Panc1 (cell line): ENCODE data around the gene TIRAP. TPM values are rescaled to one million over a fixed set of nuclear protein-coding genes. Genes with fewer than 3 reads are reported as not detected.

ENCODE experiments used
- ATAC-seq: fragments of 200-7000 bp; cut with Tn5 transposase; 2 replicates; pipeline ENCODE4 v1.9.1; 2020; ENCODE audit warnings: mild to moderate bottlenecking, moderate library complexity
- BruUV-seq: library from RNA; stranded (reverse); fragments of 400-500 nt; replicated peaks from 2 replicates; lab custom pipeline; 2021; lab: Mats Ljungman, UMichigan
- CTCF ChIA-PET: fragments of 300-600 bp; sonication (Branson Sonifier 250); formaldehyde crosslinking; loops from one replicate; lab custom pipeline; 2022; ENCODE audit warnings: antibody characterized with exemption; lab: Charles Lee
- POLR2A ChIA-PET: fragments of 300-600 bp; sonication (Branson Sonifier 250); formaldehyde crosslinking; loops from one replicate; lab custom pipeline; 2022; ENCODE audit warnings: antibody characterized with exemption; lab: Charles Lee
- DNase-seq: peaks from one replicate; pipeline ENCODE4 v3.0.0-alpha.2; 2010; ENCODE audit warnings: low read depth, low spot score
- H3K27ac ChIP-seq: 2 replicates; pipeline ENCODE4 v1.5.1; 2011; ENCODE audit warnings: mild to moderate bottlenecking, low read length, inconsistent platforms
- H3K27me3 ChIP-seq: fragments of 200-500 bp; sonication (Bioruptor generic); 2 replicates; pipeline ENCODE4 v1.6.0; 2014; ENCODE audit warnings: low read length, inconsistent platforms; ENCODE audit not compliant: control insufficient read depth, insufficient read depth
- H3K36me3 ChIP-seq: fragments of 200-500 bp; sonication (Bioruptor generic); 2 replicates; pipeline ENCODE4 v1.5.1; 2014; ENCODE audit warnings: inconsistent platforms, mild to moderate bottlenecking, low read length, moderate library complexity; ENCODE audit not compliant: control insufficient read depth, insufficient read depth
- H3K4me1 ChIP-seq: 2 replicates; pipeline ENCODE4 v1.5.1; 2011; ENCODE audit warnings: inconsistent platforms, mild to moderate bottlenecking, low read length, moderate library complexity; ENCODE audit not compliant: control insufficient read depth, insufficient read depth
- H3K4me3 ChIP-seq, 2 experiments: 2 replicates each; pipeline ENCODE4 v1.5.1; 2011 to 2012; ENCODE audit warnings: low read depth in 2 of 2, low read length in 2 of 2, mild to moderate bottlenecking in 2 of 2, inconsistent platforms in 1 of 2, moderate library complexity in 1 of 2
- H3K9me3 ChIP-seq: fragments of 200-500 bp; sonication (Bioruptor generic); 2 replicates; pipeline ENCODE4 v1.5.1; 2014; ENCODE audit warnings: low read depth, mild to moderate bottlenecking, inconsistent platforms, low read length, moderate library complexity; ENCODE audit not compliant: control insufficient read depth, insufficient read depth
- CTCF ChIP-seq: fragments of 450-650 bp; IDR thresholded peaks from 2 replicates; pipeline ENCODE4 v1.5.1; 2017; ENCODE audit warnings: mild to moderate bottlenecking
- POLR2AphosphoS5 ChIP-seq: IDR thresholded peaks from 2 replicates; pipeline ENCODE4 v1.6.1; 2012; ENCODE audit warnings: mild to moderate bottlenecking, low read depth, low read length, moderate library complexity
- REST ChIP-seq, 2 experiments: IDR thresholded peaks; 2 replicates each; pipeline ENCODE4 v1.6.1; 2011 to 2012; ENCODE audit warnings: low read depth in 2 of 2, control low read depth in 1 of 2, low read length in 1 of 2, mild to moderate bottlenecking in 1 of 2, moderate library complexity in 1 of 2; ENCODE audit not compliant: insufficient read depth in 1 of 2
- SIN3A ChIP-seq: IDR thresholded peaks from 2 replicates; pipeline ENCODE4 v1.6.1; 2012; ENCODE audit warnings: low read depth, mild to moderate bottlenecking, low read length, moderate library complexity, borderline replicate concordance; ENCODE audit not compliant: insufficient read depth
- TCF7L2 ChIP-seq: IDR thresholded peaks from 2 replicates; pipeline ENCODE4 v1.6.1; 2011; ENCODE audit warnings: mild to moderate bottlenecking, low read depth, low read length, inconsistent platforms
- in situ Hi-C: cut with HindIII; loops from 2 replicates; pipeline ENCODE4 v1.10.0; 2016; ENCODE audit warnings: low sequenced_read_pairs, low pct_unique_long_range_greater_than_20kb
- intact Hi-C: fragments of 100-400 bp; cut with micrococcal nuclease; formaldehyde crosslinking; loops from one replicate; pipeline ENCODE4 v1.10.0; 2022; ENCODE audit not compliant: unreplicated experiment
- total RNA-seq: library from RNA; stranded (reverse); gene quantifications from one replicate; pipeline ENCODE4 v1.2.1, GENCODE V29; 2021; ENCODE audit not compliant: unreplicated experiment

Gene TIRAP
- total RNA-seq, 1 experiment from 2014 or later: 19.3 TPM

- Histone ChIP-seq H3K4me3 (no peak overlapping the region), H3K27ac (no peak overlapping the region), H3K27me3 (no peaks in the 10 kb centered on the region), H3K36me3 (no peaks in the 10 kb centered on the region; the same call in 1 of the 2 replicates), H3K4me1 (no peaks in the 10 kb centered on the region), H3K9me3 (no peaks in the 10 kb centered on the region)
- ATAC-seq (no peak), DNase-seq (no peak)
- in situ Hi-C loops (no loop called here), intact Hi-C loops (no loop called here)
- TF ChIP-seq REST (IDR thresholded peaks at IDR 0.05; ENCODE audit: insufficient read depth in 1 of 2, low read depth in 2 of 2, low read length in 1 of 2) (no peak), TCF7L2 (no peak), SIN3A (no peak), POLR2AphosphoS5 (no peak), CTCF (no peak)
- BruUV-seq: no TSS peak
- ChIA-PET CTCF (no interaction called here), POLR2A (no interaction called here)
Observed at GRCh38 chr11:126297004-126297403, 14.1 kb downstream of the TIRAP start.

GRCh38 chr11:126303623-126304456, 20.9 kb downstream of the TIRAP start, which contains the start of gene DCPS:
Gene DCPS (plus strand): TSS chr11:126304060. CDS start chr11:126304081, 21 bp downstream.
- intact Hi-C loops: no loop called here
- Histone ChIP-seq H3K9me3 (no peaks in the 10 kb centered on the region), H3K27me3 (no peaks in the 10 kb centered on the region), H3K36me3 (no peaks in the 10 kb centered on the region), H3K4me1 (peaks cover 7% of the 10 kb centered on the region; the same call in 1 of the 2 replicates), H3K27ac (peak within 1 kb of the TSS; percentile 98), H3K4me3 (peak within 1 kb of the TSS; percentile 72 to 75)
- no peak for DNase-seq
- BruUV-seq: no TSS peak
- TF ChIP-seq REST (IDR thresholded peaks at IDR 0.05; ENCODE audit: insufficient read depth in 1 of 2, low read depth in 2 of 2, low read length in 1 of 2) (no peak), POLR2AphosphoS5 (peak; percentile 97), TCF7L2 (peak; percentile 91), SIN3A (peak; percentile 79), CTCF (no peak)
- ChIA-PET CTCF (interaction anchor here (0.7 to 1.1 kb wide), 2 partner anchors 52 to 177 kb away, joined by 4 read pairs; partner anchors contain the start of gene ST3GAL4), POLR2A (no interaction called here)
- in situ Hi-C loops: no loop called here
- peak; percentile 99 for ATAC-seq
